ENCODE results near the gene MRAS.

MRAS gene

DNA sequence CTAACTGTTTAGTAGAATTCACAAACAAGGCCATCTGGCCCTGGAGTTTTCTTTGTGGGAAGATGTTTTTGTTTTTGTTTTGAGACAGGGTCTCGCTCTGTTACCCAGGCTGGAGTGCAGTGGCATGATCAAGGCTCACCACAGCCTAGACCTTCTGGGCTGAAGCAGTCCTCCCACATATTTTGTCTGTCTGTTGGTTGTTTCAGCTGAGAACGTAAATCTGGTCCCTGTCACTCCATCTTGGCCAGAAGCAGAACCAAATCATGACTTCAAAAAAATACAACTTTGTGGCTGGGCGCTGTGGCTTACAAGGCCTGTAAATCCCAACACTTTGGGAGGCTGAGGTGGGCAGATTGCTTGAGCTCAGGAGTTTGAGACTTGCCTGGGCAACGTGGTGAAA, 27.1 kb downstream of the MRAS start:
- TF ChIP-seq RAD21 (IDR thresholded peaks at IDR 0.05; ENCODE audit: low read depth): no peak
- no peak for TF ChIP-seq TEAD4 (IDR thresholded peaks at IDR 0.05)
- TF ChIP-seq, protein P1, sequence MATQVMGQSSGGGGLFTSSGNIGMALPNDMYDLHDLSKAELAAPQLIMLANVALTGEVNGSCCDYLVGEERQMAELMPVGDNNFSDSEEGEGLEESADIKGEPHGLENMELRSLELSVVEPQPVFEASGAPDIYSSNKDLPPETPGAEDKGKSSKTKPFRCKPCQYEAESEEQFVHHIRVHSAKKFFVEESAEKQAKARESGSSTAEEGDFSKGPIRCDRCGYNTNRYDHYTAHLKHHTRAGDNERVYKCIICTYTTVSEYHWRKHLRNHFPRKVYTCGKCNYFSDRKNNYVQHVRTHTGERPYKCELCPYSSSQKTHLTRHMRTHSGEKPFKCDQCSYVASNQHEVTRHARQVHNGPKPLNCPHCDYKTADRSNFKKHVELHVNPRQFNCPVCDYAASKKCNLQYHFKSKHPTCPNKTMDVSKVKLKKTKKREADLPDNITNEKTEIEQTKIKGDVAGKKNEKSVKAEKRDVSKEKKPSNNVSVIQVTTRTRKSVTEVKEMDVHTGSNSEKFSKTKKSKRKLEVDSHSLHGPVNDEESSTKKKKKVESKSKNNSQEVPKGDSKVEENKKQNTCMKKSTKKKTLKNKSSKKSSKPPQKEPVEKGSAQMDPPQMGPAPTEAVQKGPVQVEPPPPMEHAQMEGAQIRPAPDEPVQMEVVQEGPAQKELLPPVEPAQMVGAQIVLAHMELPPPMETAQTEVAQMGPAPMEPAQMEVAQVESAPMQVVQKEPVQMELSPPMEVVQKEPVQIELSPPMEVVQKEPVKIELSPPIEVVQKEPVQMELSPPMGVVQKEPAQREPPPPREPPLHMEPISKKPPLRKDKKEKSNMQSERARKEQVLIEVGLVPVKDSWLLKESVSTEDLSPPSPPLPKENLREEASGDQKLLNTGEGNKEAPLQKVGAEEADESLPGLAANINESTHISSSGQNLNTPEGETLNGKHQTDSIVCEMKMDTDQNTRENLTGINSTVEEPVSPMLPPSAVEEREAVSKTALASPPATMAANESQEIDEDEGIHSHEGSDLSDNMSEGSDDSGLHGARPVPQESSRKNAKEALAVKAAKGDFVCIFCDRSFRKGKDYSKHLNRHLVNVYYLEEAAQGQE (IDR thresholded peaks at IDR 0.05; ENCODE audit: low read depth): no peak
- TF ChIP-seq EGR1 (IDR thresholded peaks at IDR 0.05): no peak
- TF ChIP-seq ZBTB7A (IDR thresholded peaks at IDR 0.05; ENCODE audit: low read depth): no peak
- no peak for TF ChIP-seq TAF1 (IDR thresholded peaks at IDR 0.05; ENCODE audit: low read depth)

DNA sequence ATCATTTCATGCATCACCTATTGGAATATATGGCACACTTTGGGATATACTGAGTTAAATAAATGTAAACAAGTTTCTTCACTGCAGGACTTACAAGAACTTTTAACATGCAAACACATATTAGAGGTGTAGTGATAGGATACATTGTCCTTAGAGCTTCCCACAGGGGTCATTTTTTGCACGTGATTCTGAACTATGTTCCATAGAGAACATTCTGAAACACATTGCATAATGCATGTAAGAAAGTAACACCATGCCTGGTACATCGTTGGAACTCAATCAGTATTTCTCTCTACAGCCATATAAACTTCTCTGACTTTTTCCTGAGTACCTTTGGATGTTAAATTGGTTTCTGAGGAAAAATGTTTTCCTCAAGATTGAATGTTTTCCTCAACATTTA, 28.3 kb downstream of the MRAS start:
- TF ChIP-seq TCF12 (IDR thresholded peaks at IDR 0.05; ENCODE audit: low read depth): no peak
- TF ChIP-seq CREB1 (IDR thresholded peaks at IDR 0.05; ENCODE audit: low read depth): no peak
- TF ChIP-seq TEAD4 (IDR thresholded peaks at IDR 0.05): no peak
- TF ChIP-seq TAF1 (IDR thresholded peaks at IDR 0.05; ENCODE audit: low read depth): no peak
- TF ChIP-seq, protein P2, sequence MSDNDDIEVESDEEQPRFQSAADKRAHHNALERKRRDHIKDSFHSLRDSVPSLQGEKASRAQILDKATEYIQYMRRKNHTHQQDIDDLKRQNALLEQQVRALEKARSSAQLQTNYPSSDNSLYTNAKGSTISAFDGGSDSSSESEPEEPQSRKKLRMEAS (IDR thresholded peaks at IDR 0.05): no peak
- no peak for TF ChIP-seq EP300 (IDR thresholded peaks at IDR 0.05; ENCODE audit: borderline replicate concordance)
- TF ChIP-seq NFIC (IDR thresholded peaks at IDR 0.05): no peak
- TF ChIP-seq FOXM1 (IDR thresholded peaks at IDR 0.05; ENCODE audit: borderline replicate concordance, low read depth): no peak
- TF ChIP-seq RAD21 (IDR thresholded peaks at IDR 0.05; ENCODE audit: low read depth): no peak
- TF ChIP-seq, protein P1 (IDR thresholded peaks at IDR 0.05; ENCODE audit: low read depth): no peak
- TF ChIP-seq CEBPB (IDR thresholded peaks at IDR 0.05): no peak
- no peak for TF ChIP-seq EGR1 (IDR thresholded peaks at IDR 0.05)
- TF ChIP-seq, protein P3, sequence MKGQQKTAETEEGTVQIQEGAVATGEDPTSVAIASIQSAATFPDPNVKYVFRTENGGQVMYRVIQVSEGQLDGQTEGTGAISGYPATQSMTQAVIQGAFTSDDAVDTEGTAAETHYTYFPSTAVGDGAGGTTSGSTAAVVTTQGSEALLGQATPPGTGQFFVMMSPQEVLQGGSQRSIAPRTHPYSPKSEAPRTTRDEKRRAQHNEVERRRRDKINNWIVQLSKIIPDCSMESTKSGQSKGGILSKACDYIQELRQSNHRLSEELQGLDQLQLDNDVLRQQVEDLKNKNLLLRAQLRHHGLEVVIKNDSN (IDR thresholded peaks at IDR 0.05): no peak
- no peak for TF ChIP-seq YY1 (IDR thresholded peaks at IDR 0.05; ENCODE audit: low read depth)

DNA sequence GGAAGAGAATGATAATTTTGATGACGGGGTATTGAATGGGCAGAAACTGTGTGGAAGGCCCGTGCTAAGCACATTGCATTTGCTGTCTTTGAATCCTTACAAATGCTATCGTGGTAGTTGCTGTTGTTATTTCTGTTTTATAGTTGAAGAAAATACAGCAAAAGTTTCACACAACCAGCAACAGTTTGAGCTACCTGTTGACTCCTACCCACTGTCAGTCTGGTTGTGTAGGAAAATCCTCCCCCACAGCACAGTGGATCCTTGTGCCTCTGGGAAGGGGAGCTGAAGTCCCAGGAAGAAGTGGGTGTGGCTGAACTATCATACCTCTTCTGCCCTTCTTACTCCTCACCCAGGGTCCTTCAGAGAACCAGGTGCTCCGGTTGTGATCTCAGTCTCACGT, 29.4 kb downstream of the MRAS start:
- TF ChIP-seq TAF1 (IDR thresholded peaks at IDR 0.05; ENCODE audit: low read depth) (no peak), FOXM1 (IDR thresholded peaks at IDR 0.05; ENCODE audit: borderline replicate concordance, low read depth) (no peak), CEBPB (IDR thresholded peaks at IDR 0.05) (no peak), EGR1 (IDR thresholded peaks at IDR 0.05) (no peak), EP300 (IDR thresholded peaks at IDR 0.05; ENCODE audit: borderline replicate concordance) (no peak), ZBTB7A (IDR thresholded peaks at IDR 0.05; ENCODE audit: low read depth) (no peak), YY1 (IDR thresholded peaks at IDR 0.05; ENCODE audit: low read depth) (no peak), TCF12 (IDR thresholded peaks at IDR 0.05; ENCODE audit: low read depth) (no peak), NFIC (IDR thresholded peaks at IDR 0.05) (no peak), RAD21 (IDR thresholded peaks at IDR 0.05; ENCODE audit: low read depth) (no peak), CREB1 (IDR thresholded peaks at IDR 0.05; ENCODE audit: low read depth) (no peak), TEAD4 (IDR thresholded peaks at IDR 0.05) (no peak)
- TF ChIP-seq, protein P3 (IDR thresholded peaks at IDR 0.05): no peak
- TF ChIP-seq, protein P2 (IDR thresholded peaks at IDR 0.05): no peak
- TF ChIP-seq, protein P1 (IDR thresholded peaks at IDR 0.05; ENCODE audit: low read depth): no peak

DNA sequence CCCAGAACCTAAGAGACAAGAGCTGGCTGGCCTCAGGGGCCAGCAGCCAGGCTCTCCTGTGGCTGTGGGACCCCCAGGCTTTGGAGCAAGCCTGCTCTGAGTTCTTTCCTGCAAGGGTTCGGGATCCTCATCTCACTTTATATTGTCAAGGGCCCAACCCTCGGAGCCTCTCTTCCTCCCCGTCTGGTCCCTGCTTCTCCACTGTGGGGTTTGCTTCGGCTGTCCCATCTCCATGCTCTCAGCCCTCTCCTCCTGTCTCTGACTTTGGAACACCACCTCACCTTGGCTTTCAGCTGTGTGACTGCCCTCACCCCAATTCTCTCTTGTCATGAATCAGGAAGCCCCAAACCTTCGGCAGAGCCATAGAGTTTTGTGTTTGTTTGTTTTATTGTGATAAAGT, 30.0 kb downstream of the MRAS start:
- no peak for TF ChIP-seq EGR1 (IDR thresholded peaks at IDR 0.05)
- TF ChIP-seq TAF1 (IDR thresholded peaks at IDR 0.05; ENCODE audit: low read depth): no peak
- TF ChIP-seq CEBPB (IDR thresholded peaks at IDR 0.05): no peak
- no peak for TF ChIP-seq EP300 (IDR thresholded peaks at IDR 0.05; ENCODE audit: borderline replicate concordance)
- no peak for TF ChIP-seq NFIC (IDR thresholded peaks at IDR 0.05)
- no peak for TF ChIP-seq ZBTB7A (IDR thresholded peaks at IDR 0.05; ENCODE audit: low read depth)
- TF ChIP-seq, protein P3 (IDR thresholded peaks at IDR 0.05): no peak
- TF ChIP-seq CREB1 (IDR thresholded peaks at IDR 0.05; ENCODE audit: low read depth): no peak
- TF ChIP-seq, protein P2 (IDR thresholded peaks at IDR 0.05): no peak
- TF ChIP-seq TCF12 (IDR thresholded peaks at IDR 0.05; ENCODE audit: low read depth): no peak
- TF ChIP-seq FOXM1 (IDR thresholded peaks at IDR 0.05; ENCODE audit: borderline replicate concordance, low read depth): no peak
- TF ChIP-seq YY1 (IDR thresholded peaks at IDR 0.05; ENCODE audit: low read depth): no peak
- TF ChIP-seq, protein P1 (IDR thresholded peaks at IDR 0.05; ENCODE audit: low read depth): no peak
- no peak for TF ChIP-seq TEAD4 (IDR thresholded peaks at IDR 0.05)
- TF ChIP-seq RAD21 (IDR thresholded peaks at IDR 0.05; ENCODE audit: low read depth): no peak
